Activated CD4-positive, CD25-positive, alpha-beta regulatory T cell treated with anti-CD3 and anti-CD28 coated beads, Interleukin-2, amount 50 U/mL, for 72 hours (primary cell): ENCODE measurements around the gene TPSB2.

Source experiments
- DNase-seq: peaks from one replicate; pipeline ENCODE4 v3.0.0; 2021

The TPSB2 gene

DNA sequence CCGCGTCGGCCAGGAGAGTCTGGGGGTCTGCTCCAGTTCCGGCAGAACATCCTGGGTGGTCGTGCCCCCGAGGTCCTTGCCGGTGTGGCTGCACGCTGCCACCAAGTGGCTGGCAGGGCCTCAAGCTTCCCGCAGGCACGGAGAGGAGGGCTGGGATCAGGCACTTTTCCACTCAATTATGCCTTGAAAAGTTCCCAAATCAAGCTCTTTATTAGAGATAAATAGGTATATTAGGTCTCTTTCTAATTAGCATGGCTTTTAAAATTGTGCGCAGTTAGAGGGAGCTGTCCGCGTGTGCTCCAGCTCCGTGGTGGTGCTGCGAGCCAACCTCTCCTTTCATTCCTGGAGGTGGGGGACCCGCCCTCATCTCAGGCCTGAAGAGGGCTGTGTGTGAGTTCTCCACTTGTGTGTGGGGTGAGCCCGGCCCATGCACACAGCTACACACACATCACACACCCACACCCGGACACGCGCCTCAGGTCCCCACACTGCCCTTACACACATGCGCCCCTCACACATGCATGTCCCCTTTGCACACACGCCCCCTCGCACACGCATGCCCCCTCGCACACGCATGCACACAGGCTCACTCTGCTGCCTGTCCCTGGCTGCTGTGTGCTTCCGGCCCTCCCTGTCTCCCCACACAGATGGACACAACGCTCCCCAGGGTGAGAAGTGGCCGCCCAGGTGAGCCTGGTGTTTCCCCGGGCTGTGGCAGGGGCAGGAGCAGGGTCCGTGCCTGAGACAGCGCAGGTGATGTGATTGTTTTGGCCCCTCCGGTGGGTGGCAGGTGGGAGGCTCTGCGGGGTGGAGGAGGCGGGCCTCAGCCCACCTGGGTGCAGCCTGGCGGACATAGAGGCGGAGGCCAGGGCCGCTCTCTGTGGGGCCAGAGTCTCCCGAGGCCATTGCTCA is 48.3 kb downstream of the TPSB2 start:
- no peak for DNase-seq

DNA sequence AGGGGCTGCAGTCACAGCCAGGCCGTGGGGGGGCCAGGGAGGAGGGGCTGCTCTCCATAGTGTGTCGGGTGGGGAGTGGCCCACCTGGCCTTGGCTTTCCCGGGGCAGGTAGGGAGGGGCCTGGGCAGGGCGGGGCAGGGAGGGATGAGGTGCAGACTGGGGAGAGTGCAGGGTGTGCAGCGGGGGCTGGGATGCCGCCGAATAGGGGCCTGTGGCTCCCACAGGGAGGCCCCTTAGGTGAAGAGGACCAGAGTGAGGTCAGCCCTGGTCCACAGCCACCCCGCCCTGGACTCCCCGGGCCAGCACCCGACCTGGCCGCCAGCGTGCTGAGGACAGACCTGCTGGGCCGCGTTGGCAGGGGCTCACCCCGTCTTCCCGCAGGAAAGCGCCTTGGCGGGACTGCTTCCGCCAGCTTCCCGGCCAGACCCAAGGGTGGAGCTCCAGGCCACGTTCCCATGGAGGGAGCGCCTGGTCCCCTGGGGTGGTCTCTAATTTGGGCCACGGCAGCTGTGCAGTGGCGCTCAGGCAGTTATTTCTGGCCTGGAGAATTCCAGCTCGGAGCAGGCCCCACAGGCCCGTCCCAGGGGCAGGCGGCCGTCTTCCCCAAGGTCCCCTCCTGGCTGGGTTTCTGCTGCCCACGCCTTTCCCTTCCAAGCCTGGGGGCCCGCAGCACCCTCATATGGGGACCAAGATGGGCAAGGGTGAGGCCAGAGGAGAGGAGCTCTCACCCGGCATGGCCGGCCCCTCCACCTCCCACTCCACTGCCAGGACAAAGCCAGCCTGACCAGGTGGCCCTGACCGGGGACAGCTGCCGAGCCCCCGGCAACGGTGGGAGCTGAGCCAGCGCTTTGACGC is 49.2 kb downstream of the TPSB2 start:
- no peak for DNase-seq
